HG03095 (cell line): ENCODE results near the gene FBXW4.

Experiments used
- ATAC-seq: cut with Tn5 transposase; IDR thresholded peaks from one replicate; pipeline ENCODE4 v1.9.1; 2021; ENCODE audit warnings: moderate library complexity; ENCODE audit not compliant: unreplicated experiment

Gene FBXW4

GRCh38 chr10:101569323-101569621 lies 125.7 kb downstream of the FBXW4 start:
- no peak for ATAC-seq

GRCh38 chr10:101568054-101568745 lies 126.8 kb downstream of the FBXW4 start:
- ATAC-seq = no peak

GRCh38 chr10:101567165-101568006 lies 127.6 kb downstream of the FBXW4 start:
- no peak for ATAC-seq

- no peak for ATAC-seq
Measured at GRCh38 chr10:101566333-101567164, 128.4 kb downstream of the FBXW4 start.

- no peak for ATAC-seq
Measured at GRCh38 chr10:101565936-101566332, 129.0 kb downstream of the FBXW4 start.

GRCh38 chr10:101565370-101565900 lies 129.5 kb downstream of the FBXW4 start:
- no peak for ATAC-seq

- ATAC-seq = no peak
Measured at GRCh38 chr10:101564490-101564991, 130.4 kb downstream of the FBXW4 start.

- ATAC-seq = no peak
Measured at GRCh38 chr10:101563497-101564040, 131.4 kb downstream of the FBXW4 start.

GRCh38 chr10:101563007-101563406 lies 132.0 kb downstream of the FBXW4 start:
- no peak for ATAC-seq

- no peak for ATAC-seq
Measured at GRCh38 chr10:101562231-101562630, 132.7 kb downstream of the FBXW4 start.

- ATAC-seq = no peak
Measured at GRCh38 chr10:101561068-101561915, 133.7 kb downstream of the FBXW4 start.
